ENCODE data around the gene CTSA. TPM values are rescaled to one million over a fixed set of nuclear protein-coding genes. Genes with fewer than 3 reads are reported as not detected.

CTSA gene
- total RNA-seq, 1 donor from 2014 or later = 136 TPM

DNA sequence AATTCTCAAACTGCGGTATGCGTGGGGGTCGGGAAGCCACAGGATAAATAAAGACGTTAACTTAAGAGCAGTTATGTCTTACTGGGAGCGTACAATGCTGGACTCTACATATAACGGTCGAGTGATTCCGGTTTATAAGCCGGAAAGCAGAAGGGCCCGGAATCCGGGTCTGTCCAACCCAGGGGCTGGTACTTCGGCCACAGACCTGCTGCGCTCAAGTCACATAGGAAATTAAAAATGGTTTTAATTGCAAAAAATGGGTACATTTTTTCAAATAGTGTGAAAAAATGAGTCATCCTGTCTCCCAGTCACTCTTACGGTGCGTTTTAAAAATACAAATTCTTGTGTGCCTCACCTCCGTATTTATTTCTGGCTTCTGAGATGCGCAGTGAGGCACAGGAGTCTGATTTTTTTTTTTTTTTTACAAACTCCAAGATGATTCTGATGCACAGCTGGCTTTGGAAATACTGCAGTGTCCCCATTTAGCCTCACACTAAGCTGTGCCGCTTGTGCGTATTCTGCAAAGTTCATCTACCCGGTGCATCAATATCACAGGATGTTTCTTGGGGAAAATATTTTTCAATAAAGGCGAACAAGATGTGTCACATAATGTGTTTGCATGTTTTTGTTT lies 44.4 kb downstream of the CTSA start:
- peaks cover 5% of the 10 kb centered on the region for H3K36me3 ChIP-seq (ENCODE audit: control insufficient read depth, insufficient read depth, low read length)
- DNase-seq (ENCODE audit: low read depth) = no peak
- H3K27me3 ChIP-seq (ENCODE audit: control insufficient read depth, insufficient read depth, low read length) = no peaks in the 10 kb centered on the region
- H3K4me3 ChIP-seq (ENCODE audit: low read depth, low read length) = peak overlapping the region; percentile 71
- TF ChIP-seq CTCF (IDR thresholded peaks at IDR 0.05; ENCODE audit: insufficient read depth, low read length, poor library complexity, severe bottlenecking) = no peak

- no peak for DNase-seq (ENCODE audit: low read depth)
- Histone ChIP-seq H3K27me3 (ENCODE audit: control insufficient read depth, insufficient read depth, low read length) (no peaks in the 10 kb centered on the region), H3K4me3 (ENCODE audit: low read depth, low read length) (no peak overlapping the region), H3K36me3 (ENCODE audit: control insufficient read depth, insufficient read depth, low read length) (peaks cover 6% of the 10 kb centered on the region)
- TF ChIP-seq CTCF (IDR thresholded peaks at IDR 0.05; ENCODE audit: insufficient read depth, low read length, poor library complexity, severe bottlenecking) = no peak
These were observed 46.6 kb downstream of the CTSA start for GRCh38 chr20:45937765-45938164.

DNA sequence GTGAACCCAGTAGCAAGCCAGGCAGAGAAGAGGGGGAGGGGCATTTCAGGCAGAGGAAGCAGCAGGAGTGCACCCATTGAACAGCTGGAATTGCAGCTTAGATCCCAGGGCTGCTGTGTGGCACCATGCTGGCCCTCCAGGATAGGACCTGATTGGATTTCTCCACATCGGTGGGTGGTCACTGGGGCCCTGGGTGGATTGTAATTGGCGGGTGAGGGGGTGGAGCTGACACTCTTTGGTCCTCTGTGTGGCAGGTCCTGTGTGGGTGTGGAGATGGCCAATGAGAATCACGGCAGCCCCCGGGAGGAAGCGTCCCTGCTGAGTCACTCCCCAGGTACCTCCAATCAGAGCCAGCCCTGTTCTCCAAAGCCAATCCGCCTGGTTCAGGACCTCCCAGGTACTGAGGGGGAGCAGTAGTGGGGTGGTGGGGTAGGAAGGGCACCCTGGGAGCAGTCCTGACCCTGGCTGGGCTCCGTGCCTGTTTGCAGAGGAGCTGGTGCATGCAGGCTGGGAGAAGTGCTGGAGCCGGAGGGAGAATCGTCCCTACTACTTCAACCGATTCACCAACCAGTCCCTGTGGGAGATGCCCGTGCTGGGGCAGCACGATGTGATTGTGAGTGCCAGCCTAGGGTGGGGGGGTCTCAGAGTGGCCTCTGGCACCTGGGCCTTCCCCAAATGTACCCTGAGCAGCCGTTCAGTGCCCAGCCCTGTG lies 47.7 kb downstream of the CTSA start:
- Histone ChIP-seq H3K27me3 (ENCODE audit: control insufficient read depth, insufficient read depth, low read length) (no peaks in the 10 kb centered on the region), H3K36me3 (ENCODE audit: control insufficient read depth, insufficient read depth, low read length) (peaks cover 9% of the 10 kb centered on the region), H3K4me3 (ENCODE audit: low read depth, low read length) (no peak overlapping the region)
- no peak for TF ChIP-seq CTCF (IDR thresholded peaks at IDR 0.05; ENCODE audit: insufficient read depth, low read length, poor library complexity, severe bottlenecking)
- DNase-seq (ENCODE audit: low read depth) = no peak

DNA sequence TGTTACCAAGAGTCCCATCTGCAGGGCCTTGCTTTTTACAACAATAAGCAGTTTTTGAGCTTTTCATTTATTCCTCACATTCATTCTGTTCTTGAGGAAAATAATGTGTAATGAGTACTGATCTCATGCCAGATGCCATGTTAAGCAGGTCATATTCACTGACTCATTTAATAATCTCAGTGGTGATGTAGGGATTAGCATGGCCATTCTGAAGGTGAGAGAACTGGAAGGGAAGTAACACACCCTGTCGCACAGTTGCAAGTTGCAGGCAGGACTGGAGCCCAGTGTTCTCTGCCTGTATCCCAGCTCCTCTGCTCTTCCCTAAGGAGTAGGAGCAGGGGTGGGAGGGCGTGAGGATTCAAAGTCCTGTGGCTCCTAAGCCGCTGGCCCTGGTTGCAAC lies 48.9 kb downstream of the CTSA start:
- peaks cover 11% of the 10 kb centered on the region for H3K36me3 ChIP-seq (ENCODE audit: control insufficient read depth, insufficient read depth, low read length)
- TF ChIP-seq CTCF (IDR thresholded peaks at IDR 0.05; ENCODE audit: insufficient read depth, low read length, poor library complexity, severe bottlenecking) = no peak

GRCh38 chr20:45940469-45940868 lies 49.3 kb downstream of the CTSA start:
- H3K27me3 ChIP-seq (ENCODE audit: control insufficient read depth, insufficient read depth, low read length) = no peaks in the 10 kb centered on the region
- no peak for TF ChIP-seq CTCF (IDR thresholded peaks at IDR 0.05; ENCODE audit: insufficient read depth, low read length, poor library complexity, severe bottlenecking)
- H3K36me3 ChIP-seq (ENCODE audit: control insufficient read depth, insufficient read depth, low read length) = peaks cover 11% of the 10 kb centered on the region
- DNase-seq (ENCODE audit: low read depth) = no peak
- no peak overlapping the region for H3K4me3 ChIP-seq (ENCODE audit: low read depth, low read length)

More for the DNA sequence above, 48.9 kb downstream of the CTSA start:
- H3K4me3 ChIP-seq (ENCODE audit: low read depth, low read length) = no peak overlapping the region
- no peaks in the 10 kb centered on the region for H3K27me3 ChIP-seq (ENCODE audit: control insufficient read depth, insufficient read depth, low read length)
- no peak for DNase-seq (ENCODE audit: low read depth)

All from kidney epithelial cell (primary cell).